GM21825 (cell line): ENCODE measurements around the gene THRB.

ENCODE experiments used
- ATAC-seq: cut with Tn5 transposase; IDR thresholded peaks from one replicate; pipeline ENCODE4 v1.9.1; 2021; ENCODE audit warnings: mild to moderate bottlenecking, moderate library complexity; ENCODE audit not compliant: unreplicated experiment

THRB gene

GRCh38 chr3:24192469-24193056, 302.1 kb downstream of the THRB start:
- no peak for ATAC-seq

- ATAC-seq: no peak
Observed at GRCh38 chr3:24191801-24192403, 302.7 kb downstream of the THRB start.

- no peak for ATAC-seq
Observed at GRCh38 chr3:24190256-24190655, 304.4 kb downstream of the THRB start.

GRCh38 chr3:24185738-24186384, 308.8 kb downstream of the THRB start:
- ATAC-seq: peak; percentile 76

- ATAC-seq: no peak
Observed at GRCh38 chr3:24184528-24185176, 310.0 kb downstream of the THRB start.

GRCh38 chr3:24182756-24183155, 311.9 kb downstream of the THRB start:
- ATAC-seq: no peak

GRCh38 chr3:24181256-24181655, 313.4 kb downstream of the THRB start:
- ATAC-seq: no peak

GRCh38 chr3:24180616-24181015, 314.0 kb downstream of the THRB start:
- ATAC-seq: no peak

GRCh38 chr3:24177201-24177600, 317.4 kb downstream of the THRB start:
- no peak for ATAC-seq

GRCh38 chr3:24174614-24175013, 320.0 kb downstream of the THRB start:
- ATAC-seq: no peak

GRCh38 chr3:24168977-24169376, 325.7 kb downstream of the THRB start:
- no peak for ATAC-seq

GRCh38 chr3:24167429-24167828, 327.2 kb downstream of the THRB start:
- ATAC-seq: no peak

- no peak for ATAC-seq
Observed at GRCh38 chr3:24166515-24166914, 328.1 kb downstream of the THRB start.

- no peak for ATAC-seq
Observed at GRCh38 chr3:24165603-24165982, 329.1 kb downstream of the THRB start.

- ATAC-seq: no peak
Observed at GRCh38 chr3:24164967-24165602, 329.6 kb downstream of the THRB start.

- ATAC-seq: no peak
Observed at GRCh38 chr3:24162929-24163328, 331.7 kb downstream of the THRB start.

- no peak for ATAC-seq
Observed at GRCh38 chr3:24161841-24162240, 332.8 kb downstream of the THRB start.

GRCh38 chr3:24160424-24161095, 334.1 kb downstream of the THRB start:
- ATAC-seq: no peak

GRCh38 chr3:24158761-24159454, 335.7 kb downstream of the THRB start:
- no peak for ATAC-seq

GRCh38 chr3:24157106-24157505, 337.5 kb downstream of the THRB start:
- no peak for ATAC-seq
